Activated CD4-positive, alpha-beta T cell treated with anti-CD3 and anti-CD28 coated beads for 4 hours (primary cell): Measurements from ENCODE around the gene SPG21.

Experiments
- DNase-seq, 2 donors: peaks; one replicate each; pipeline ENCODE4 v3.0.0-alpha.2; 2020

SPG21 gene

GRCh38 chr15:64990168-64990470, 405 bp upstream of the SPG21 start:
- DNase-seq, result no peak

- no peak for DNase-seq
Observed at GRCh38 chr15:64987136-64987535, 2.6 kb downstream of the SPG21 start.

- DNase-seq, result no peak
Observed at GRCh38 chr15:64985366-64986033, 4.2 kb downstream of the SPG21 start.

- no peak for DNase-seq
Observed at GRCh38 chr15:64982472-64982871, 7.2 kb downstream of the SPG21 start.

GRCh38 chr15:64981812-64982431, 7.8 kb downstream of the SPG21 start:
- DNase-seq, result no peak

GRCh38 chr15:64979252-64979710, 10.4 kb downstream of the SPG21 start:
- DNase-seq, result no peak

GRCh38 chr15:64975390-64975789, 14.3 kb downstream of the SPG21 start:
- no peak for DNase-seq

GRCh38 chr15:64970698-64971097, 19.0 kb downstream of the SPG21 start:
- DNase-seq, result no peak

DNA sequence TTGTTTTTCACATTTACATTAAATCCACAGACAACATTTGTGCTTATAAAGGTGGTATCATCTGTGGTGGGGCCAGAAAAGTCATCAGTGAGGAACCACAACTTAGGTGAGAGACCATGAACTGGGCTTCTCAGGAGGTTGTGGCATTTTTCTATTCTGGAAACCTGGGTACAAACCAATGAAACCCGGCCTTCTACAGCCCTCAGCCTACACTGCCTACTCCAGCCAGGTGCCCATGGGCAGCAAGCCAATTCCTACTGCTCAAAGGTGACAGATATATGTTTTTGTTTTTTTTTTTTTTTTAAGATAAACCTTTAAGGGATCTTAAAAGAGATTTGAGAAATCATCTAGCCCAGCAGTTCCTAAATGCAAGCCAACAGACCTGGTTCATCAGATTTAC, 20.3 kb downstream of the SPG21 start:
- DNase-seq, result no peak

DNA sequence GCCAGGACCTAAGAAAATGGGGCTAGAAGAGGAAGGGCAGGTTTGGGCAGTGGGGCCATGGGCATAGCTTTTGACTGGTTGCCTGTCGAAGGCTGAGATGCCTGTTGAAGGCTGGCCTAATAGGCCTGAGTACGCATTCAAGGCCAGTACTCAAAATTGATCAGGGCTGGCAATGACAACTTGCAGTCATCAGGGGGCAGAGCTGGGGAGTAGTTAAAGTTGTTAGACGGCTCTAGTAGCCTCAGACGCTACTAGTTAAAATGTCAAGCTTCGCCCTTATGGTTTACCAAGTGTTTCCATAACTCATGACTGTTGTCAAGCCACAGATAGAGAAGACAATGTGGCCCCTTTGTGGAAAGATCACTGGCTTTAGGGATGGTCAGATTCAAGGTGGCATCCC, 28.7 kb downstream of the SPG21 start:
- DNase-seq, result no peak

DNA sequence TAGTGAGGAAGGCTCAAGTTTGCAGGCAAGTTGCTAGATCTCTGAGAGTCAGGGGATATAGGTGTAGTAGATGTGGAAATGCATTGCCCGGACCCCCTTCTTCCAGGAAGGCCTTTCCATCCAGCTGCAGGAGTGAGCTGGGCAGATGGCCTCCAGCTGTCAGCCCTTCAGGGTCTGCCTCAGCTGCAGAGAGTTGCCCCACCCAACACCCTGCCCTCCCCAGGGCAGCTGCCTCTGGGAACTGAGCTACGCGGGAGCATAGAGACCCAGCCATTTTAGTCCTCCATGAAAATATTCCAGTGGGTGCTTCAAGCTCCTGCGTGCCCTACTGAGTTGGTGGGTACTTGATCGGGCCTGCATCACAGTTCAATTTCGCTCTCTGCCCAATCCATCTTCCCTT, 29.6 kb downstream of the SPG21 start:
- DNase-seq, result no peak

DNA sequence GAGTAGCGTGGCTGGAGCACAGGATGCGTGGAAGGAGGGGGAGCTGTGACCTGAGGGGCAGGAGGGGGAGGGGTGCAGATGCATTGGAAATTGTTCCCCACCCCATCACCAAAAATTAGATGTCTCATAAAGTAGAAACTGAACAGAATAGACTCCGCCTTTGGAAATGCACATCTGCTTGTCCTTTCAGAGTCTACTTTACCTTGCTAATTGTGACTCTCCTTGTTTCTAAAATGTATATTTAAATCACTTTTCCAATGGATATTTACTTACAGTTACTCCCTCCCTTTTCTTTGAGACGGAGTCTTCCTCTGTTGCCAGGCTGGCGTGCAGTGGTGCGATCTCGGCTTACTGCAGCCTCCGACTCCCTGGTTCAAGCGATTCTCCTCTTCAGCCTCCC, 30.6 kb downstream of the SPG21 start:
- DNase-seq, result no peak

- DNase-seq, result no peak
Observed at GRCh38 chr15:64954395-64954794, 35.3 kb downstream of the SPG21 start.

DNA sequence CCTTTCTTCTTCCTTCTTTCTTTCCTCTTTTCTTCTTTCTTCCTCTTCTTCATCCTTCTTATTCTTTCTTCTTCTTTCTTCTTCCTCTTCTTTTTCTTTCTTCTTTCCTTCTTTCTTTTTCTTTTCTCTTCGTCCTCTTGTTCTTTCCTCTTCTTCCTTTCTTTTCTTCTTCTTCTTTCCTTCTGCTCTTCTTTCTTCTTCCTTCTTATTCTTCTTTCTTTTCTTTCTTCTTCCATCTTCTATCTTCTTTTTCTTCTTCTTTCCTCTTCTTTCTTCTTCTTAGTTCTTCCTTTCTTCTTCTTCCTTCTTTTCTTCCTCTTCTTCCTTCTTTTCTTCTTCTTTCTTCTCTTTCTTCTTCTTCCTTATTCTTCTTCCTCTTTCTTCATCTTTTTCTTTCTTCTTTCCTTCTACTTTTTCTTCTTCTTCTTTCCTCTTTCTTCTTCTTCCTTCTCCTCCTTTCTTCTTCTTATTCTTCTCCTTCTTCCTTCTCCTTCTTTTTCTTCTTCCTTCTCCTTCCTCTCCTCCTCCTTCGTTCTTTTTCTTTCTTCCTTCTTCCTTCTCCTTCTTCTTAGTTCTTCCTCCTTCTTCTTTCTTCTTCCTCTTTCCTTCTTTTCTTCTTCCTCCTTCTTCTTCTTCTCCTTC, 37.8 kb downstream of the SPG21 start:
- no peak for DNase-seq

DNA sequence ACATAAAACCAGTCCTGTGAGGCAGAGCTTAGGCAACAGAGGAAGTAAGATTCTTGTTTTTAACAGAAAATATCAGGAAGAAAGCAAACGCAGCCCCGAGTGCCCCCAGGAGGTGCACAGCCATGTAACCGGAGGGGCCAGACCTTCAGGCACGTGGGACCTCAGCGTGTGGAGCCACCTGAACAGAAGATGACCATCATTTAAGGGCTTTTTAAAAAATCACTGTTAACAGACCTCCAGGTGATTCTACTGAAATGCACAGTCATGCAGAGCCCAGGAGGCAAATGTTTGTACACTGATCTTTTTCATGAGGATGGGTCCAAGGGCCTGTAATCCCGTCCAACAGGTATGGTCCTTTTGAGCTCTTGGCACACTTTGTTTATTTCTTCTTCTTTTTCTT, 38.8 kb downstream of the SPG21 start:
- no peak for DNase-seq

DNA sequence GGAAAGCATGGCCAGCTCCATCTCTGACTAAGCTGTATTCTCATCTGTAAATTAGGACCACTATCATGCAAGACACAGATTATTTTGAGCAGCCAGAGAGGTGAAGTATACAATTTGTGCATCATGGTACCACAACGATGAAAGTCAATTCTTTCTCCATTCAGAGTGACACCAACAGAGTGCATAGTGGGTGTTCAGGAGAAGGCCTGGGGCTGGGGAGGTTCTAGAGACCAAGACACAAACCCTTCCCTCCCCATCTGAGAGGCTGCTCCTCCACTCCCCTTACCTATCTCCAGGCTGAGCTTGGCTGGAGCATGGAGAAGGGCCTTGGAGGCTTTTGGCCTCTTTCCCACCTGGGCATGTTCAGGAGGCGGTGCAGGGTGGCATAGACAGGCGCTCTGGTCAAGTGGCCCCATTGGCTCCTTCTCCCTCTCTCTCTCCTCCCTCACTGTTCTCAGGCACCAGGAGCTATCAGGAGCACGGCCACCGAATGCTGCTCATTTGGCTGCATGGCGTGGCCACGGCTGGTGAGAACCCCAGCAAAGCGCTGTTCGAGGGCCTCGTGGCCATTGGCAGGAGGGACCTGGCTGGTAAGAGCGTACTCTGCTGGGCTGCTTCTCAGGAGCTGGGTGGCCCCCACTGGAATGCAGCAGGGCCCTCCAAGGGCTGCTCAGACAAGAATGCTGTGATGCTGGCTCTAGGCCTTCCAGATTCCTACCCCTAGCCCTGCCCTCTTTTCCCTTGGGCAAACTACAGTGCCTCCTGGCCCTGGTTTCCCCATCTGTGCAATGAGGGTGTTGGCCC, 40.1 kb downstream of the SPG21 start:
- no peak for DNase-seq

DNA sequence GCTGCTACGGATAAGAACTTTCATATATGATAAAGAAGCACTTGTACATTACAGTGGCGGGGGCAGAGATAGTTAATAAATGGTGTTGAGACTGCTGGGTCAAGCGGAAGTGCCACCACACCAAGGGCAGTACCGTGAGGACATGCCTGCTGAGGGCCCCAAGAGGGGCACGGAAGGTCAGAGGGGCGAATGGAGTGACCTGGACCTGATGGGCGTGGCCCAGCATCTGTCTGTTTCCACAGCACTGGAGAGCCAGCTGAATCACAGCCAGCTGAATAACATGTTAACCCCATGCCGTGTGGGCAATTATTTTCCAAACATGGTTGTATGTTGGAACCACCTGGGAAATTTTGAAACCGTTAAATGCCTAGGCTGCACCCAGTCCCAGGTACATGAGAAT, 40.8 kb downstream of the SPG21 start:
- DNase-seq, result no peak

DNA sequence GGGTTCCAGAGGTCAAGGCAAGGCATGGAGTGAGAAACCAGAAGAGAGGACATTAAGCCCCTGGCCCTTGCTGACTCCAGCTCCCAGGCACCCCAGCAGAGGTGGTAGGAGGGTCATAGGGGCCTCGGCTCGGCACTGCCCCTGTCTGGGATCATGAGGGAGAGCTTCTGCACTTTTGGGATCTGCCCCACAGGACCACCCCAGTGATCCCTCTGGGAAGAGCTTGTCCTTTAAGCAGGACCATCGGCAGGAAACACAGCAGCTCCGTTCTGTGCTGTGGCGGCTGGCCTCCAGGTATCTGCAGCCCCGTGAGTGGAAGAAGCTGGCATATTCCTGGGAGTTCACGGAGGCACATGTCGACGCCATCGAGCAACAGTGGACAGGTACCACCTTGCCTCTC, 42.5 kb downstream of the SPG21 start:
- DNase-seq, result no peak

- no peak for DNase-seq
Observed at GRCh38 chr15:64944961-64945360, 44.8 kb downstream of the SPG21 start.

DNA sequence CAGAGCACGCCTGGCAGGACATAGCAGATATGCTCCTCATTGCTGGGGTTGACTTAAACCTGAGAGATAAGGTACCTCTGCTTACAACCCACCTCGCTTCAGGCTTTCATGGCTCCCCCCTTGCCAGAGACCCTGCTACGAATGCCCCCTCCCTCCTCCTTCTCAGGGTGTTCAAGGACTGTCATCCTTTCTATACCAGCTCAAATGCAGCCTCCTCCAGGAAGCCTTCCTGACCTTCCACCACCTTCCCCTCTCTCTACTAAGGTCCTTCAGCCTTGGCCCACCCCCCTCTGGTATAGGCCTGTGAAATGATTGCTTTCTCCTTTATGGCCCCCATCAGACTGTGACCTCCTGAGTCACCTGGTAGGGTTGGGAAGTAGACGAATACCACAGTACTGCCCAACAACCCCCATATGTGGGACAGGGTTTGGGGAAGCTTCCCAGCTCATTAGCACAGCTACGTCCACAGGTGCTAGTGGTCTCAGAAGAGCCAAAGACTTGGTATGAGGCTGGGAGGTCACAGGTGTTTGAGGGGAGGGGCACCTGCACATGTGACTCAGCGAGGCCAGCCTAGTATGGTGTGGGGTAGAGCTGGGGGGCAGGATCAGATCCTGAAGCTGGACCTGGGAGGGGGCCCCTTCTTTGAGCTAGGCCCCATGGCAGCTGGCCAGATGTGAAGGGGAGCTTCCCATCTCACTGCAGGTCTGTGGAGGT, 46.0 kb downstream of the SPG21 start:
- DNase-seq, result no peak

GRCh38 chr15:64942356-64942755, 47.4 kb downstream of the SPG21 start:
- no peak for DNase-seq

DNA sequence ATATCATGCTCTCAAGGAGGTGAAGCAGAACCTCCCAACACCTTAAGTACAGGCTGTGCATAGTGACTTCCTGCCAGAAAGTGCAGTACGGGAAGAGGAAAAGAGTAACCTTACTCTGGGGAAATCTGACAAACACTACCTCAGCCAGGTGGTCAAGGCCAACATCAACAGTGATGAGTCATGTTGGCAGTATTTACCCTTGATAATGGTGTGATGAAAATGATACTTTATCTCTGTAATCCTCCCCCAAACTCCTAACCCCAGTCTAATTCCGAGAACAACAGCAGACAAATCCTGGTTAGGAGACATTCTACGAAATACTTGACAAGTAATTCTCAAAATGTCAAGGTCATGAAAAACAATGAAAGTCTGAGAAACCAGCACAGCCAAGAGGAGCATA, 51.5 kb downstream of the SPG21 start:
- no peak for DNase-seq

- no peak for DNase-seq
Observed at GRCh38 chr15:64934023-64934422, 55.7 kb downstream of the SPG21 start.
